ENCODE data around the gene RGS5.

The RGS5 gene

GRCh38 chr1:163130225-163130856 is 72.4 kb downstream of the RGS5 start:
- Histone ChIP-seq H3K27ac (ENCODE audit: low read depth, low read length) (no peak overlapping the region), H3F3A (ENCODE audit: insufficient read depth) (no peaks in the 10 kb centered on the region), H3K4me2 (ENCODE audit: low read depth, low read length, poor library complexity, severe bottlenecking) (no peak overlapping the region), H3K79me2 (ENCODE audit: insufficient read depth, low read length) (no peaks in the 10 kb centered on the region), H2AFZ (ENCODE audit: low read depth, low read length, severe bottlenecking) (no peak overlapping the region), H3K4me3 (ENCODE audit: insufficient read depth, low read length, poor library complexity, severe bottlenecking) (no peak overlapping the region), H3K36me3 (ENCODE audit: low read length) (no peaks in the 10 kb centered on the region), H3K27me3 (ENCODE audit: low read length) (no peaks in the 10 kb centered on the region), H3K9me3 (ENCODE audit: insufficient read depth, low read length) (no peaks in the 10 kb centered on the region), H3K9ac (ENCODE audit: low read length) (no peak overlapping the region), H3K9me2 (replicated peaks; ENCODE audit: insufficient read depth, low read length) (no peaks in the 10 kb centered on the region), H4K20me1 (ENCODE audit: low read depth, low read length) (no peaks in the 10 kb centered on the region)
- no peak for TF ChIP-seq EZH2phosphoT487 (conservative IDR thresholded peaks at IDR 0.05; ENCODE audit: low read length)
- TF ChIP-seq CTCF (IDR thresholded peaks at IDR 0.05; ENCODE audit: insufficient read depth, low read length, poor library complexity, severe bottlenecking) = no peak

GRCh38 chr1:163128282-163128681 is 74.4 kb downstream of the RGS5 start:
- Histone ChIP-seq H3K27ac (ENCODE audit: low read depth, low read length) (no peak overlapping the region), H3F3A (ENCODE audit: insufficient read depth) (no peaks in the 10 kb centered on the region), H3K4me2 (ENCODE audit: low read depth, low read length, poor library complexity, severe bottlenecking) (no peak overlapping the region), H3K4me3 (ENCODE audit: insufficient read depth, low read length, poor library complexity, severe bottlenecking) (no peak overlapping the region), H3K79me2 (ENCODE audit: insufficient read depth, low read length) (no peaks in the 10 kb centered on the region), H3K9ac (ENCODE audit: low read length) (no peak overlapping the region), H3K9me2 (replicated peaks; ENCODE audit: insufficient read depth, low read length) (no peaks in the 10 kb centered on the region), H4K20me1 (ENCODE audit: low read depth, low read length) (no peaks in the 10 kb centered on the region), H2AFZ (ENCODE audit: low read depth, low read length, severe bottlenecking) (no peak overlapping the region), H3K36me3 (ENCODE audit: low read length) (no peaks in the 10 kb centered on the region), H3K27me3 (ENCODE audit: low read length) (no peaks in the 10 kb centered on the region), H3K9me3 (ENCODE audit: insufficient read depth, low read length) (no peaks in the 10 kb centered on the region)
- TF ChIP-seq EZH2phosphoT487 (conservative IDR thresholded peaks at IDR 0.05; ENCODE audit: low read length) (no peak), CTCF (IDR thresholded peaks at IDR 0.05; ENCODE audit: insufficient read depth, low read length, poor library complexity, severe bottlenecking) (no peak)

DNA sequence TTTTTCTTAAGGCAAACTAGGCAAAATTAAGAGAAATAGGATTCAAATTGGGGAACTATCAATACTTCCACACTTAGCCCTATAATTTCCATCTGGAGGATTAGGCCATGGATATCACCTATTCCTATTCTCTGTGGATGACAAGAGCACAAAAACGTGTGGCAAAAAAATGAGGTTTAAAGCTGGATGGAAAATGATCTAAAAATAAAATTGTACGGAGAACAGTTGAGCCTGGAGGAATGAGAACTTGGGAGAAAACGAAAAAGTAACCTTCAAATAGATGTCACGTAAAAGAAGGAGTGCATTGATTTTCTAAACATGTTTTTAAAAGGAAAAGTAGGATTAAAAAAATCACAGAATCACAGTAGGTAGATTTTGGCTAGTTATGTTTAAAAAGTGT is 77.9 kb downstream of the RGS5 start:
- no peak overlapping the region for H3K4me2 ChIP-seq (ENCODE audit: low read depth, low read length, poor library complexity, severe bottlenecking)
- H3K4me3 ChIP-seq (ENCODE audit: insufficient read depth, low read length, poor library complexity, severe bottlenecking) = no peak overlapping the region
- no peaks in the 10 kb centered on the region for H4K20me1 ChIP-seq (ENCODE audit: low read depth, low read length)
- no peaks in the 10 kb centered on the region for H3K9me2 ChIP-seq (replicated peaks; ENCODE audit: insufficient read depth, low read length)
- H3K9me3 ChIP-seq (ENCODE audit: insufficient read depth, low read length) = no peaks in the 10 kb centered on the region
- H3K27me3 ChIP-seq (ENCODE audit: low read length) = no peaks in the 10 kb centered on the region
- no peaks in the 10 kb centered on the region for H3K36me3 ChIP-seq (ENCODE audit: low read length)
- H3K9ac ChIP-seq (ENCODE audit: low read length) = no peak overlapping the region
- no peak overlapping the region for H2AFZ ChIP-seq (ENCODE audit: low read depth, low read length, severe bottlenecking)
- H3F3A ChIP-seq (ENCODE audit: insufficient read depth) = no peaks in the 10 kb centered on the region
- no peak for TF ChIP-seq EZH2phosphoT487 (conservative IDR thresholded peaks at IDR 0.05; ENCODE audit: low read length)
- no peak for TF ChIP-seq CTCF (IDR thresholded peaks at IDR 0.05; ENCODE audit: insufficient read depth, low read length, poor library complexity, severe bottlenecking)
- no peaks in the 10 kb centered on the region for H3K79me2 ChIP-seq (ENCODE audit: insufficient read depth, low read length)
- H3K27ac ChIP-seq (ENCODE audit: low read depth, low read length) = no peak overlapping the region

Data from SU-DHL-6 (cell line).